ENCODE results near the gene THAP3. TPM values are rescaled to one million over a fixed set of nuclear protein-coding genes. Genes with fewer than 3 reads are reported as not detected.
A peak's percentile ranks its signal among the peaks of the same experiment; 100 is the strongest.
"Not testable (repeated sequence)": the region's sequence is repeated elsewhere in the genome, so short reads cannot be mapped to it uniquely, and the experiment has no call there.

The THAP3 gene
- total RNA-seq, 1 donor from 2014 or later: 23.7 TPM

GRCh38 chr1:6591222-6591621 lies 33.4 kb upstream of the THAP3 start:
- DNase-seq: no peak

GRCh38 chr1:6591644-6592043 lies 33.0 kb upstream of the THAP3 start:
- no peak for DNase-seq

GRCh38 chr1:6592441-6592840 lies 32.2 kb upstream of the THAP3 start:
- DNase-seq: no peak

DNA sequence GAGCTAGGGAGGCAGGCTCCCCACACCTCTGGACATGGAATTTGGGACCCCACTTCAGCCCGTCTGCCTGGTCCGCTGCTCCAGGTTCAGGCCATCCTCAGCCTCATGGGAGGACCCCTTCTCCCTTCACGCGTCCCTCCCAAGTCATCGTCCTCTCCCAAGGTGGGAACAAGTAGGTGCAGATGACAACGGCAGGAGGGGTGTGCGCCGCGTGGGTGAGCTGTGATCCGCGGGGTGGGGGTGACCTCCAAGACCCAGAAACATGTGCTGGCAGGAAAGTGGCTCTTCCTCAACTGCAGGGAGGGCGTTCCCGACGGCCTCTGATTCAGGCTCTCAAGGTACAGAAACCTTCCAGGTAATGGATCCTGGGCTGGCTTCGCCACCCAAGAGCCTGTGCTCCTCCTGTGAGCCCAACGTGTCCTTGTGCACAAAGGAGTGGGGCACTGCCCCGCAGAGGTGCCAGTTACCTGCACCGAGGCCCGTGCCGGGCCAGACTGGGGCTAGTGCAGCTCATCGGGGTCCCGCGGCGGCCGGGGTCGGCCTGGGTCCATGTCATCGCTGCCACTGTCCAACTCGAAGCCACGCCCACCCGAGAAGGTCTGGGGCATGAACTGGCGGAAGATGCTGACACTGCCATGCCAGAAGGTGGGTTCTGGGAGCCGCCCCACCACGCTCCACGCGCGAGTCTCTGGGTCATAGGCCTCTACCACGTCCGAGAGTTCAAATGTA lies 31.6 kb upstream of the THAP3 start:
- no peak for DNase-seq

DNA sequence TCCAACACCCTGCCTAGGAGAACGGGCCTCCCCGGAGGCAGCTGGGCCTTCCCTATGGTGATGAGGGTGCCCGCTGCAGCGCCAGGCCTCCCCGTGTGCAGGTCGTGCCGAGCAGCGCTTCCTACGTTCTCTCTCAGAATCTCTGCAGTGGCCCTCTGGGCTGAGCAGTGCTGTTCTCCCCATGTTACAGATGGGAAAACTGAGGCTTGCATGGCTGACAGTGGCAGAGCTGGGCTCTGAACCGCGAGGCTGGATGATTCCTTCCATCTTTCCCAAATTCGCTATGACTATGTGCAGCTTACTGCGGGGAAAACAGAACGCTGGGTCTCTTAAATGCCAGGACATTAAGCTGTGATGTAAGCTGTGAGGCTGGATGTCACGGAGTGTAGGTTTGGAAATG lies 30.9 kb upstream of the THAP3 start:
- no peak for DNase-seq

GRCh38 chr1:6594977-6595740 lies 29.5 kb upstream of the THAP3 start:
- DNase-seq: no peak

DNA sequence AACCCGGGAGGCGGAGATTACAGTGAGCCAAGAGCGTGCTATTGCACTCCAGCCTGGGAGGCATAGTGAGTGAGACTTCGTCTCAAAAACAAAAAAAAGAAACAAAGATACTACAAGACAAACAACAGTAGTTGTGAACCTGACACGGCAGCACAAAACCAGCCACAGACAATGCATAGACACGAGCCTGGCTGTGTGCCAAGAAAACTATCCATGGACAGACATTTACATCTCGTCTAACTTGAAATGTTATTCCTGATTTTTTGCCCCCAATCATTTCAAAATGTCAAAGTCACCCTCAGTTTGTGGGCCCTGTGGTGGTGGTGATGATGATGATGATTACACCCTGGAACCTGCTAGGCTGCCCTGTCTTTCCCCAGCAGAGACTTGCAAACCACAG lies 28.3 kb upstream of the THAP3 start:
- no peak for DNase-seq

- DNase-seq: no peak
Observed at GRCh38 chr1:6596886-6597776, 27.5 kb upstream of the THAP3 start.

DNA sequence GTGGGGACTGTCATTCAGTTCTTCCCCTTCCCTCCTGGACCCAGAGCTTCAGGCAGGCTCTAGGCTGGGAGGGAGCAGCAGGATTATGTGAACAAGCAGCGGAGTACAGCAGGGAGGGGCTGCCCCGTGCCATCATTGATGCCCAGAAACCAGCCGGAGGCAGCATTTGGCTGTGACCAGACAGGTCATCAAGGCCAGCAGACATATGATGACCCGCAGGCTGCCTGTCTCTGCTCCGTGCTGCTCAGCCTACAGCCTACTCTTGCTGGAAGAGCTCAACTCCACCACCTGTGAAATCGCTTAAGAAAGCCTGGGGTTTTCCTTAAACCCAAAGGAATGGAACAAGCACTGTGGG lies 26.9 kb upstream of the THAP3 start:
- no peak for DNase-seq

- DNase-seq: peak; percentile 30
Observed at GRCh38 chr1:6599141-6599975, 25.3 kb upstream of the THAP3 start.

GRCh38 chr1:6599991-6600390 lies 24.7 kb upstream of the THAP3 start:
- not testable (repeated sequence) for DNase-seq

- DNase-seq: no peak
Observed at GRCh38 chr1:6600410-6601048, 24.1 kb upstream of the THAP3 start.

DNA sequence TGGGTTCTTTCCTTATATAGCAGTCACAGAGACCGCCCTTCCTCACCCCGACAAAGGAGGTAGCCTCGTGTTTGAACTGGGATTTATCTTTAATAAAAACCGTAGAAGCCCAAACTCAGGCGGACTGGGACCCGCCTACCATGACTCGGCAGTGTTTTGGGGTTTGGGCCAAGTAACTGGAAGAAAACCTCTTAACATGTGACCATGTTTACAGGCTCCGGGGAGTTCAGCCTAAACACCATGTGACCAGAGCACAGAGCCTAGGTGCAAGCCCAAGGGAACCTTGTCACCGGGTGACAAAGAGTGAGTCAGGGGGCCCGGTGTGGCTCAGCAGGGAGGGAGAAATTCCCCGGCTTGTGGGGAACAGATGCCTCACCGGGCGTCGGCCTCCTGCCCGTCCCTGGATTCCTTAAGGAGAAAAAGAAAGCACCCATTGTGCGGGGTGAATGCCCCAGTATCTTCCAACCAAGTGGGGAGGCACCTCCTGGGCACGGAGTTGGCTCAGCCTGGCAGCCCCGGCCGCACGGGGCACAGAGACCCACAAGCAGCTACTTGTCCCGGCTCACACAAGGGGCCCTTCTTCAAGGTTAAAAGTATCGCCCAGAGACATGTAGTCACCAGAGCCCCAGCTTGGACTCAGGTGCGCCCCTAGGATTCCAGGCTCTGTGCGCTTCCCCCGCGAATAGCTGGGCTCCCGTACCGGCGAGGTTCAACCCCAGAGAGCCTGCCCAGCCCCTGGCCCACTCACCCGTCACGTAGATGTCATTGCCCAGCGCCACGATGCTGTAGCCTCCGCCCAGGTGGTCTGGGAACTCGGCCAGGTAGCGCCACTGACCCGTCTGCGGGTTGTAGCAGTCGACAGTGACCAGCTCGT lies 23.4 kb upstream of the THAP3 start:
- peak; percentile 72 for DNase-seq

DNA sequence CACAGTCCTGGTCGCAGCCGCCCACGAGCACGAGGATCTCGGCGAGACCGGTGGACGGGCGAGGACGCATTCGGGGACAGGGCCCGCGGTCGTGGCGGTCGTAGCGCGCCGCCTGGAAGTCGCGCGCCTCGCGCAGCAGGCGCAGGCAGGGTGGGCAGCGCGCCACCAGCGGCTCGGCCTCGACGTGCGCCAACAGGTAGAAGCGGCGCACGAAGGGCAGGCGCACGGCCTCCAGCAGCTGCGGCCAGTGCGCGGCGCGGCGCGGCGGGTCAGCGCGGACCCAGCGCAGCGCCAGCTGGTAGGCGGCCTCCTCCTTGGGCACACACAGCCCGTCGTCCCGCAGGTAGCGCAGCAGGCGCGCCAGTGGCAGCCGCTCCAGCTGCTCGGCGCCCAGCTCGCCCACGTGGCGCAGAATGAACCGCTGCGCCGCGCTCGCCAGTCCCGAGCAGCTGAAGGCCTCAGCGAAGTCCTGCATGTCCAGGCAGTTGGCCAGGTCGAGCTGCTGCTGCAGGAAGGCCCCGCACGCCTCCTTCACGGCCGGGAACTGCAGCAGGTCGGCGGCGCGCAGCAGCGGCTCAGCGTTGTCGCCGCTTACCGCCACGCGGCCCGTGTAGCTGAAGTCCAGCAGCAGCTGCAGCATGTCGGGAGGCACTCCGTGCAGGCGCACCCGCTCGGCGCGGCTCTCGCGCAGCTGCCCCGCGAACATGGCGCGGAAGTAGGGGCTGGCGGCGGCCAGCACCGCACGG lies 22.6 kb upstream of the THAP3 start:
- DNase-seq: peak; percentile 58

DNA sequence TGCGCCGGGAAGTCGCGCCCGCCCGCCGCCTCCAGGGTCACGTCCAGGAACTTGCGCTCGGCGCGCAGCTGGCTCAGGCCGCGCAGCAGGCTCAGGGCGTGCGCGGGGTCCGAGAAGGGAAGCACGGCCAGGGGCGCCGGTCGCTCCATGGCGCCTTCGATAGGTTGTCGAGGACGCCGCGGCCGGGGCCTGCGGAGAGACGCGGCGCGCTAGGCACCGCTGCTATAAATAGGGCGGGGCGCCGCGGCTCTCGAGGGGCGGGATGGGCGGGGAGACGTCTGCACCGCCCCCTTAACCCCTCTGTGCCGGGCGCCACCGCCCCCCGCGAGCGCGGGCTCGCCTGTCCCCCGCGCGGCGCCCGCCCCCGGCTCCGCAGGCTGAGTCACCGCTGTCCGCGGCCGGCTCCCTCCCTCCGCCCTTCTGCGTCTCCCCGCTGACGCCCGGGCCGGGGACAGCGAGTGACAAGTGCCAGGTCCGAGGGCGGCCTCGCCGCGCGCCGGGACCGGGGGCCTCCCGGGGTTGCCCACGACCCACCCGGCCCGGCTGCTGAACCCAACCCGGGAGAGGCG lies 21.9 kb upstream of the THAP3 start, which contains the start of gene KLHL21:
KLHL21 (minus strand) TSS at position 201 of the 569 bp plus-strand sequence; CDS start at position 149, 52 bp downstream.
- DNase-seq: peak; percentile 90

DNA sequence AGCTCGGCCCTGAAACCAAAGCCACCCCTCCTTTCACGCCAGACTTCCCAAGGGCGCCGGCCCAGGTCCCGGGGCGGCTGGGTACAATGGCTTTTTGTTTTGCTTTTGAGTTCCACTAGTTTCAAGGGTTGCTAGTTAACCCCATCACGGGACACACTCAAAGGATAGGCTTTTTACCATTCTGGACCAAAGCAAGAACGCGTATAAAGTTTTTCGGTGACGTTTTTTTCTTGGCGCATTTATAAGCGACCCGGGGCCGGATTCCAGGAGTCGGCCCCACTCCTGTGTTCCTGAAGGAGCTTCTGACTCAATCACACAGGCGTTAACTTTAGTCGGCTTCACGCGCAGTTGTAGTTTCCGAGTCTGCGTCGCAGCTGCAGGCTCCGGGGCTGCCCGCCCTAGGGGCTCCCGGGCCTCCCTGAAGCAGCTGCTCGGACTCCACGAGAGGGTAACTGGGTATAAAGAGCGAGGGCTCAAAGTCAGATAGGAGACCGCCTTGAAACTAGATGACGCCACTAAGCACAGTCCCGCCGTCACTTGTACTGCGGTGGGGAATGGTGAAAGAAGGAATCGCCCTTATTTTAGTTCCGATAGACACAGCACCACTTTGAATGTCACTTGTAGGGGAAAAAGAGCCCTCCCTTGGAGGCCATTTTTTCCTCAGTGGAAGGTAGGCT lies 21.3 kb upstream of the THAP3 start:
- peak; percentile 65 for DNase-seq

DNA sequence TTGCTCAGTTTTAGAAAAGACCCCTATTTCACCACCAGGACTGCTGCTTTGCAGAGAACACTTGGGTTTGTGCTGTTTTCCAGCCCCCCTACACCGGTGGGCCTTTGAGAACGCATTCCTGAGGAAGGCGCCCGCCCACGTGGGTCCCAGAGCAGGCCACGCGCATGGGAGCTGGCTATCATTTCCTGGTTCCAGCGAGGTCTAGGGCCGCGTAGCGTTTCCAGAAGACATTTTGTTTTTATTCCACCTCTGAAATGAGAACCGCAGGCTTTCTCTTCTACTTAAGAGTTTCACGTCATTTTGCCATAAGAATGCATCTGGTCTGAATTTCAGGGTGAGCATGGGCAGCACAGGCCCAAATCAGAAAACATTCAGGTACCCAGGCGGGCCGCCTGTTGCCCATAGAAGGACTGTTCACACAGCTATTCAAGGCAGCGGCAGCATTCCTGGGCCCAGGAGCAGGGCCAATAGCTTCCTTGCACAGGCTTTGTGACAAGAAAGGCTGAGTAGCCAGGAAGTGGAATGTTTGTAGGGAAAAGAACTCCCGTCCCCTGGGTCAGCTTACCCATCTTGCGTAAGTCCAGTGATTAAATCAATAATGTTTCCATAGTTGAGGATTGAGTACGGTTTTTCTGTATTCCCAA lies 20.6 kb upstream of the THAP3 start:
- peak; percentile 30 for DNase-seq
